ENCODE results near the gene KRT36.

KRT36 gene

GRCh38 chr17:41505809-41506767 lies 16.4 kb upstream of the KRT36 start:
- TF ChIP-seq POLR2AphosphoS5 (IDR thresholded peaks at IDR 0.05; ENCODE audit: low read depth, low read length): no peak
- TF ChIP-seq TAF1 (IDR thresholded peaks at IDR 0.05; ENCODE audit: borderline replicate concordance, insufficient read depth, low read length): no peak
- no peak for TF ChIP-seq SIN3A (IDR thresholded peaks at IDR 0.05; ENCODE audit: borderline replicate concordance, insufficient read depth, low read length)
- TF ChIP-seq FOXP2 (optimal IDR thresholded peaks at IDR 0.05; ENCODE audit: borderline replicate concordance, extremely low read depth, extremely low read length, insufficient read depth): no peak
- no peak for TF ChIP-seq REST (IDR thresholded peaks at IDR 0.05; ENCODE audit: insufficient read depth in 1 of 2, low read depth in 2 of 2, low read length in 2 of 2)

- TF ChIP-seq POLR2AphosphoS5 (IDR thresholded peaks at IDR 0.05; ENCODE audit: low read depth, low read length) (no peak), SIN3A (IDR thresholded peaks at IDR 0.05; ENCODE audit: borderline replicate concordance, insufficient read depth, low read length) (no peak), REST (IDR thresholded peaks at IDR 0.05; ENCODE audit: insufficient read depth in 1 of 2, low read depth in 2 of 2, low read length in 2 of 2) (no peak), FOXP2 (optimal IDR thresholded peaks at IDR 0.05; ENCODE audit: borderline replicate concordance, extremely low read depth, extremely low read length, insufficient read depth) (no peak), TAF1 (IDR thresholded peaks at IDR 0.05; ENCODE audit: borderline replicate concordance, insufficient read depth, low read length) (no peak)
Measured at GRCh38 chr17:41505007-41505808, 15.5 kb upstream of the KRT36 start, which contains the start of gene KRT13. Gene KRT13 (minus strand): TSS chr17:41505612. CDS start chr17:41505550, 62 bp downstream.

- TF ChIP-seq TAF1 (IDR thresholded peaks at IDR 0.05; ENCODE audit: borderline replicate concordance, insufficient read depth, low read length) (no peak), POLR2AphosphoS5 (IDR thresholded peaks at IDR 0.05; ENCODE audit: low read depth, low read length) (no peak), REST (IDR thresholded peaks at IDR 0.05; ENCODE audit: insufficient read depth in 1 of 2, low read depth in 2 of 2, low read length in 2 of 2) (no peak), FOXP2 (optimal IDR thresholded peaks at IDR 0.05; ENCODE audit: borderline replicate concordance, extremely low read depth, extremely low read length, insufficient read depth) (no peak), SIN3A (IDR thresholded peaks at IDR 0.05; ENCODE audit: borderline replicate concordance, insufficient read depth, low read length) (no peak)
Measured at GRCh38 chr17:41504246-41504977, 14.7 kb upstream of the KRT36 start.

GRCh38 chr17:41503202-41503601 lies 13.5 kb upstream of the KRT36 start:
- TF ChIP-seq REST (IDR thresholded peaks at IDR 0.05; ENCODE audit: insufficient read depth in 1 of 2, low read depth in 2 of 2, low read length in 2 of 2) (no peak), FOXP2 (optimal IDR thresholded peaks at IDR 0.05; ENCODE audit: borderline replicate concordance, extremely low read depth, extremely low read length, insufficient read depth) (no peak)

All from PFSK-1 (cell line).